SHP77 treated with DMSO at 0.1 percent for 48 hours (cell line): ENCODE results near the gene SEC61G.
A peak's percentile ranks its signal among the peaks of the same experiment; 100 is the strongest.

Source experiments
- DNase-seq: peaks from one replicate; lab custom pipeline; 2025; lab: John Stamatoyannopoulos, UW

Gene SEC61G

GRCh38 chr7:54764861-54765260, 5.8 kb upstream of the SEC61G start:
- no peak for DNase-seq

DNA sequence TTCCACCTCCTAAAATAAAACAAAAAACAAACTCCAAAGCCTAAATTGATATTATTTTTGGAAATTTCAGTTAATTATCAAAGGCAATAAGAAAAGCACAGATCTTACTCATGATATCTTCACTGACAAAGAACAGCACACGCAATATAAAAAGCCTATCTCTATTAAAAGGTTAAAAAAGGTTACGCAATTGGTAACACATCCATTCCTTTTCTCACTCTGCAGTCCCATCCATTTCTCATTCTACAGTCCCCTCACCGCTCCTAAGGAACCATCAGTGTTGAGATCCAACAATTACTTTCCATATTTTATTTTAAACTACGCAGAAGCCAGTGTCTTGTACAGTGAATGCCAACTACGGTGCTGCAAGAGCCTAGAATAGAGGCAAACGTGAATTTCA, 1.3 kb downstream of the SEC61G start:
- no peak for DNase-seq

- no peak for DNase-seq
These were observed 9.8 kb downstream of the SEC61G start for GRCh38 chr7:54749200-54749599.

- no peak for DNase-seq
These were observed 11.8 kb downstream of the SEC61G start for GRCh38 chr7:54747234-54747633.

DNA sequence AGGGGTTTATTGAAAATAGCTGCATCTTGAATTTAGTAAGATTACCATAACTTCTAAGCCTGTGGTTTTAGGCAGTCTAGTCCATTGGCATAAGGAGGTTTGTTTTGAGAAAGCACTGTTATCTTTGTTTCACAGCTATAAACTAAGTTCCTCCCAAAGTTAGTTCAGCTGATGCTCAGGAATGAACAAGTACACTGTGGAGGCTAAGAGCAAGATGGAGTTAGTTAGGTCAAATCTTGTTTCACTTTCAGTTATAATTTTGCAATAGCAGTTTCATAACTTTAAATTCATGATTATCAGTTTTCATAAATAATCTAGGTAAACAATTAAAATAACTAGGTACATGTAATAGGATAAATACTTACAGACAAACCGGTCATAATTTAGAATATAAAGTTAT, 15.4 kb downstream of the SEC61G start:
- DNase-seq = no peak

GRCh38 chr7:54738737-54739136, 20.3 kb downstream of the SEC61G start:
- no peak for DNase-seq

DNA sequence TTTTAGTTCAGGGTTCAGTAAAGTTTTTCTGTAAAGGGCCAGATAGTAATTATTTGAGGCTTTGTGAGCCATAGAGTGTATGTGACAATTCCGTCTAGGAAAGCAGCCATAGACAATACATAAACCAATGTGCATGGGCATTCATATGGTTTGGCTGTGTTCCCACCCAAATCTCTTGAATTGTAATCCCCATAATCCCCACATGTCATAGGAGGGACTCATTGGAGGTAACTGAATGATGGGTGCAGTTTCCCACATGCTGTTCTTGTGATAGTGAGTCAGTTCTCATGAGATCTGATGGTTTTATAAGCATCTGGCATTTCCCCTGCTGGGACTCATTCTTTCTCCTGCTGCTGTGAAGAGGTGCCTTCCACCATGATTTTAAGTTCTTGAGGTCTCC, 29.9 kb downstream of the SEC61G start:
- no peak for DNase-seq

DNA sequence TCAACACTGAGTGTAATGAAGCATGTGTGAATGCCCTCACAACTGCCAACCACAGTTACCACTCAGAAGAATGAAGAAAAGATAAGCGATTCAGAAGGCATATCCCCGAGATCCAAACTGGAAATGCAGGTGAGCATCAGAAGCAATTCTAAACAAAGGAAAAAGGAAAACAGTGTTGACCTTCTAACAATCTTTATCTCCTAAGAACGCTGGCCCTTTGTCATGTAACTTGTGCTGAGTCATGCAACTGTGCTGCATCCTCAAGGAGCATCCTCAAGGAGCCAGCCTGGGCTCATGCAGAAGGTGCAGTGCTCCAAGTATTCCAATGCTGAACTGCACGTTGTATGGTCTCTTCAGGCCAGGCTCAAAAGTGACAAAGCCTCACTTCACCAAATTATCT, 30.6 kb downstream of the SEC61G start:
- no peak for DNase-seq

- DNase-seq = no peak
These were observed 33.8 kb downstream of the SEC61G start for GRCh38 chr7:54725255-54725654.

GRCh38 chr7:54722502-54722901, 36.5 kb downstream of the SEC61G start:
- DNase-seq = no peak

- DNase-seq = no peak
These were observed 37.0 kb downstream of the SEC61G start for GRCh38 chr7:54722026-54722425.

GRCh38 chr7:54719974-54720373, 39.0 kb downstream of the SEC61G start:
- no peak for DNase-seq

- no peak for DNase-seq
These were observed 39.6 kb downstream of the SEC61G start for GRCh38 chr7:54719425-54719824.

DNA sequence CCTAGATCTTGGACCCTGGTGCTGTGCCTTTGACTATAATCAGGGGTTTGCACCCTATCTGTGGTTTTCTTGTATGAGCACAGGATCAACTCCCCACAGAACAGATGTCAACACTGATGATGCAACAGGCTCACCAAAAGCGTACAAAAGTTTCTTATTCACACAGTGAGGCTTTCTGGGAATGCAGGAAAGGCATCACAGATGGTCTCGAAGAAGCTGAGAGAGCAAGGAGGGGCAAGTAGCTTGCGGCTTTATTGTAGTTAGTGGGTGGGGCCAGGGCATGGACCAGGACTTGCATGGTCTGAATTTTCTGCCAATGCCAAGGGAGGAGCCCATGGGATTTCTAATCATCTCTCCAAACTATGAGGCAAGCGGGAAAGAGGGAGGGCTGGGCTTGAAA, 46.2 kb downstream of the SEC61G start:
- no peak for DNase-seq

- DNase-seq = no peak
These were observed 47.0 kb downstream of the SEC61G start for GRCh38 chr7:54711900-54712595.

- DNase-seq = no peak
These were observed 49.7 kb downstream of the SEC61G start for GRCh38 chr7:54709283-54709682.

DNA sequence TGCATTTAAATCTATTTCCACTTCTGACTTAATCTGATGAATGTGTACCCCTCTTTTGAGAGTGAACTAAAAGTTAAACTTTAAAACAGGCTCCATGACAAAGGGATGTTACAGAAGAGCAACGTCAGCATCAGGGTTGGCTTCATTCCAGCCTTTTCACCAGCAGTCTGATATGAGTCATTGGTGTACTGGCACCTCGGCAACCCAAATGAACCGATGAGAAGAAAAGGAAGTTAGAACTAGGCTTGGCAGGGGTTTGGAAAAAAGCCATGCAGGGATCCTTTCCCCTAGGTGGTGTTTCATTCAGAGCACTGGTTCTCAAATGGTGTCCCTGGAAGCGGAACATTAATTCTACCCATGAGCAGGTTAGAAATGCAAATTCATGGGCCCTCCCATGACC, 53.6 kb downstream of the SEC61G start:
- peak; percentile 24 for DNase-seq

DNA sequence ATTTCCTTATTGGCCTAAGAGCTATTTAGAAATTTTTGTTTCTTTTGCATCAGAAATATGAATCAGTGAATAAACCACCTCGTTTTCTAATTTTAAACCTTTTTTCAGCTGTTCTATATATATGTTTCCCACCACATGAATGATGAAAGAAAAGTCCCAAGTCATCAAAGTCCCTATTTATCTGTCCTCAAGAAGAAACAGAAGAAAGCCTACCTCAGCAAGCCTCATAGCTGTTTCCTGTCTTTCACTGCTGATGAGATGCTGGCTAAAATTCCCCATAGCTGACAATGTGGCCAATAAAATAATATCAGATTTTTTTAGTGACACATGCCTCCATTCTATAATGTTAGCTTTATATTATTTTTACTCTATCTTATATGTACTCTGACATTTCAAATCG, 54.2 kb downstream of the SEC61G start:
- no peak for DNase-seq
